Sigmoid colon (tissue), 7 donors: ENCODE results near the gene FYN. TPM values are rescaled to one million over a fixed set of nuclear protein-coding genes. Genes with fewer than 3 reads are reported as not detected.

Source experiments
- DNase-seq: peaks from one replicate; pipeline ENCODE4 v3.0.0-alpha.2; 2019
- H3K27ac ChIP-seq, 4 donors: fragments of 200-600 bp; sonication (generic); one replicate each; pipeline ENCODE4 v1.5.1; 2016 to 2019; ENCODE audit warnings: mild to moderate bottlenecking in 1 of 4
- H3K27me3 ChIP-seq, 3 donors: fragments of 200-600 bp; sonication (generic); one replicate each; pipeline ENCODE4 v1.5.1; 2019; ENCODE audit warnings: mild to moderate bottlenecking in 1 of 3
- H3K36me3 ChIP-seq, 4 donors: fragments of 200-600 bp; sonication (generic); one replicate each; pipeline ENCODE4 v1.5.1; 2016 to 2019
- H3K4me1 ChIP-seq, 4 donors: fragments of 200-600 bp; sonication (generic); one replicate each; pipeline ENCODE4 v1.5.1; 2017 to 2019
- H3K4me3 ChIP-seq, 4 donors: fragments of 200-600 bp; sonication (generic); one replicate each; pipeline ENCODE4 v1.5.1; 2017 to 2019; ENCODE audit warnings: mild to moderate bottlenecking in 2 of 4, moderate library complexity in 1 of 4
- H3K9me3 ChIP-seq, 4 donors: fragments of 200-600 bp in 3 of 4; sonication (generic) in 3 of 4; one replicate each; pipeline versions ENCODE4 v1.5.1 to v1.6.1; 2013 to 2019
- CTCF ChIP-seq, 4 experiments: fragments of 450-650 bp in 3 of 4; fragments of 200-600 bp in 1 of 4; IDR thresholded peaks; one replicate each; pipeline ENCODE4 v1.5.1; 2016 to 2019; ENCODE audit warnings: antibody characterized with exemption in 4 of 4, mild to moderate bottlenecking in 3 of 4, moderate library complexity in 2 of 4
- EP300 ChIP-seq, 4 donors: sonication (generic); formaldehyde crosslinking; IDR thresholded peaks; one replicate each; pipeline ENCODE4 v1.6.1; 2017; ENCODE audit warnings: antibody characterized with exemption in 4 of 4
- POLR2A ChIP-seq, 2 donors: fragments of 450-650 bp; IDR thresholded peaks; one replicate each; pipeline ENCODE4 v1.6.1; 2016; ENCODE audit warnings: antibody characterized with exemption in 2 of 2, mild to moderate bottlenecking in 2 of 2, moderate library complexity in 2 of 2
- POLR2AphosphoS5 ChIP-seq, 4 donors: sonication (generic); formaldehyde crosslinking; IDR thresholded peaks; one replicate each; pipeline ENCODE4 v1.6.1; 2017; ENCODE audit warnings: antibody characterized with exemption in 4 of 4
- WGBS, 2 donors: extraction: QIAGEN DNeasy Blood & Tissue Kit; methylation state at CpG; one replicate each; pipeline ENCODE4 v1.1.7; 2013; 5-methylcytosine and 5-hydroxymethylcytosine counted together
- intact Hi-C: fragments of 100-400 bp; cut with DNase I; formaldehyde crosslinking; loops from one replicate; pipeline ENCODE4 v1.15.1; 2023
- polyA plus RNA-seq, 3 donors: library from polyadenylated mRNA; stranded (reverse); fragments of 200-250 nt; gene quantifications; one replicate each; pipeline ENCODE4 v1.2.3, GENCODE V29; 2013
- total RNA-seq, 4 donors: library from RNA; depleted of rRNA; stranded (reverse); fragments of >200 nt; gene quantifications; one replicate each; pipeline ENCODE4 v1.1.0, GENCODE V29; 2016
- donor health status: healthy with polysubstance abuse.
- donor health status: Bipolar disorder and iron deficiency.
- donor health status: healthy.

FYN gene
- total and polyA plus RNA-seq, 7 donors, result 2.3 to 81.4 (median 56.9) TPM

GRCh38 chr6:111806165-111806547 lies 67.1 kb downstream of the FYN start:
- no peak for TF ChIP-seq CTCF (IDR thresholded peaks at IDR 0.05)
- TF ChIP-seq POLR2A (IDR thresholded peaks at IDR 0.05), result no peak
- no peak for TF ChIP-seq EP300 (IDR thresholded peaks at IDR 0.05)
- TF ChIP-seq POLR2AphosphoS5 (IDR thresholded peaks at IDR 0.05), result no peak
- Histone ChIP-seq H3K27ac (peak overlapping the region in 1 of 4 donors; percentile 50), H3K4me1 (peaks cover 0 to 34% (median 14%) of the 10 kb centered on the region in 4 donors), H3K36me3 (no peaks in the 10 kb centered on the region), H3K4me3 (no peak overlapping the region), H3K9me3 (no peaks in the 10 kb centered on the region), H3K27me3 (no peaks in the 10 kb centered on the region)
- no peak for DNase-seq
- 68 to 73% methylated on average over 5 of the region's 5 CpGs for WGBS, 2 donors
- intact Hi-C loops, result no loop called here

GRCh38 chr6:111805511-111806164 lies 67.6 kb downstream of the FYN start:
- no peaks in the 10 kb centered on the region for H3K36me3 ChIP-seq
- TF ChIP-seq CTCF (IDR thresholded peaks at IDR 0.05), result no peak
- TF ChIP-seq POLR2AphosphoS5 (IDR thresholded peaks at IDR 0.05), result no peak
- peaks cover 0 to 29% (median 16%) of the 10 kb centered on the region in 4 donors for H3K4me1 ChIP-seq
- H3K27ac ChIP-seq, result peak overlapping the region in 3 of 4 donors; percentile 43 to 50 (median 50)
- no peaks in the 10 kb centered on the region for H3K9me3 ChIP-seq
- intact Hi-C loops, result no loop called here
- WGBS, 2 donors, result 54 to 62% methylated on average over 7 of the region's 7 CpGs
- no peak overlapping the region for H3K4me3 ChIP-seq
- no peaks in the 10 kb centered on the region for H3K27me3 ChIP-seq
- DNase-seq, result no peak

GRCh38 chr6:111804627-111805235 lies 68.5 kb downstream of the FYN start:
- H3K4me1 ChIP-seq, result peaks cover 0 to 33% (median 21%) of the 10 kb centered on the region in 4 donors
- no peaks in the 10 kb centered on the region for H3K27me3 ChIP-seq
- TF ChIP-seq POLR2A (IDR thresholded peaks at IDR 0.05) (no peak), POLR2AphosphoS5 (IDR thresholded peaks at IDR 0.05) (peak in 1 of 4 donors; percentile 44)
- H3K4me3 ChIP-seq, result no peak overlapping the region
- H3K36me3 ChIP-seq, result no peaks in the 10 kb centered on the region
- no peak for DNase-seq
- H3K27ac ChIP-seq, result peak overlapping the region in 3 of 4 donors; percentile 47 to 50 (median 50)
- WGBS, 2 donors, result 51 to 72% methylated on average over 8 of the region's 8 CpGs
- H3K9me3 ChIP-seq, result no peaks in the 10 kb centered on the region
- intact Hi-C loops, result loop anchor here (5.0 kb wide), 1 partner anchor 68 kb away; the partner anchor contains the start of gene FYN

- no peaks in the 10 kb centered on the region for H3K36me3 ChIP-seq
- DNase-seq, result no peak
- no peaks in the 10 kb centered on the region for H3K9me3 ChIP-seq
- intact Hi-C loops, result loop anchor here (5.0 kb wide), 1 partner anchor 68 kb away; the partner anchor contains the start of gene FYN
- no peak for TF ChIP-seq EP300 (IDR thresholded peaks at IDR 0.05)
- TF ChIP-seq CTCF (IDR thresholded peaks at IDR 0.05), result no peak
- no peak for TF ChIP-seq POLR2A (IDR thresholded peaks at IDR 0.05)
- TF ChIP-seq POLR2AphosphoS5 (IDR thresholded peaks at IDR 0.05), result no peak
- no peaks in the 10 kb centered on the region for H3K27me3 ChIP-seq
- H3K27ac ChIP-seq, result peak overlapping the region in 3 of 4 donors; percentile 47 to 50 (median 50)
- peaks cover 0 to 41% (median 25%) of the 10 kb centered on the region in 4 donors for H3K4me1 ChIP-seq
- 62 to 81% methylated on average over 5 of the region's 5 CpGs for WGBS, 2 donors
- no peak overlapping the region for H3K4me3 ChIP-seq
Observed at GRCh38 chr6:111803804-111804203, 69.4 kb downstream of the FYN start.

- Histone ChIP-seq H3K4me3 (no peak overlapping the region), H3K4me1 (peaks cover 0 to 46% (median 25%) of the 10 kb centered on the region in 4 donors), H3K36me3 (no peaks in the 10 kb centered on the region), H3K27ac (peak overlapping the region in 3 of 4 donors; percentile 47 to 50 (median 50)), H3K27me3 (no peaks in the 10 kb centered on the region), H3K9me3 (no peaks in the 10 kb centered on the region)
- TF ChIP-seq POLR2AphosphoS5 (IDR thresholded peaks at IDR 0.05) (no peak), EP300 (IDR thresholded peaks at IDR 0.05) (no peak), POLR2A (IDR thresholded peaks at IDR 0.05) (no peak), CTCF (IDR thresholded peaks at IDR 0.05) (no peak)
- WGBS, 2 donors, result 77 to 80% methylated on average over 1 of the region's 1 CpG
- DNase-seq, result no peak
- intact Hi-C loops, result loop anchor here (5.0 kb wide), 1 partner anchor 69 kb away; the partner anchor contains the start of gene FYN
Observed at GRCh38 chr6:111803371-111803770, 69.9 kb downstream of the FYN start.
